Left renal cortex interstitium (tissue), 4 donors: ENCODE results near the gene SSUH2. TPM values are rescaled to one million over a fixed set of nuclear protein-coding genes. Genes with fewer than 3 reads are reported as not detected.

Experiments used
- DNase-seq, 4 donors: peaks; one replicate each; pipeline ENCODE4 v3.0.0-alpha.2; 2013; ENCODE audit warnings: low read depth in 4 of 4, low spot score in 2 of 4, missing footprints in 1 of 4
- polyA plus RNA-seq, 4 donors: library from polyadenylated mRNA; unstranded; fragments of 120-200 nt; gene quantifications; one replicate each; pipeline ENCODE4 v1.2.1, GENCODE V29; 2013; ENCODE audit not compliant: insufficient read length in 4 of 4

The SSUH2 gene
- polyA plus RNA-seq, 4 donors, result 4.1 to 5.7 (median 4.7) TPM

DNA sequence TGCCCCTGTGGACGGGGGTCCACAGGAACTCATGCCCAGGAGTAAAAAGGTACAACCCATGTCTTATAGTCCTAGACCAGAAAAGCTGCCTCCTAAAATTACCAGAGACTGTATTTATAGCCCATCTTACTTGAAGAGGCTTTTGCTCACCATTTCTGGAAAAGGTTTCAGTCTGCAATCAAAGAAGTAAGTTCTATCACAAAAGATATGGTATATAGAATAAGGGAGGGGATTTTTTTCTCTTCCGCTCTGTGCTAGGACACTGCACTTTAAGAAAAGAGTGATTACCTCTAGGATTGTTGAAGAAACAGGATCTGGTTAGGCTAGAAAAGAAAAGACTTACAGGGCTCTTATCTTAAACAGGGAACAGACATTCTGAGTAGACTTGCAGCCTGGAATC, 2.6 kb downstream of the SSUH2 start:
- no peak for DNase-seq

DNA sequence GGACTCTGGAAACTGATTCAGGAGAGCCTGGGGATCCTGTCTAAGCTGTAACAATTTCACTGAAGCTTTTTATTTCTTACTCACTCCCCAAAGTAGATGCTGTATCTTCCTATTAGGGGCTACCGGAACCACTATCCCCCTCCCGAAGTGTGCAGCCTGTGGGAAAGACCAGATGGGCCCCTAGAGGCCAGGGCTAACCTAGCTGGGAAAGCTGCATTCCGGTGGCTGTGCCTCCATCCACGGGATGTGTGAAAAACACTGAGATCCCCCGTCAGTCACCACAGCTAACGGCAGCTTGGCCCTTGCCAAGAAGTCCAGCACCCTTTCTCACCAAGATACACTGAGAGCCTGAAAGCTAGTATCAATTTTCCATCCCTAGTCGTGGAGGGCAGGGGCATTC, 3.1 kb downstream of the SSUH2 start:
- DNase-seq, result no peak

DNA sequence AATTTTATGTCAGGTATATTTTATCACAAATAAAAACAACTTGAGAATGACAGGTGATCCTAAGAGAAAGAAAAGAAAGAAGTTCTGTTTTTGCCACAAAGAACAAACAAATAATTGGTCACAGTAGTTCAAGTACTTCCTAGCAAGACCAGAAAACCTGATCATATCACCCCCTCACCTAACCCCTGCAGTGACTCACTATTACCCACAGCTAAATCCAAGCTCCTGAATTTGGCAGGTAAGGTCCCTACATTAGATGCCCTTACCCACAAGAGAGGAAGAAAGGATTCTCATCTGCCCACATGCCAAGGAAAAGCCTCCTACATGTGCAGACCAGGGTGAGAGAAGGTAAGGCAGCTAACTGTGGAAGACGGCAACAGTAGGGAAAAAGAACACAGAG, 4.4 kb downstream of the SSUH2 start:
- no peak for DNase-seq

DNA sequence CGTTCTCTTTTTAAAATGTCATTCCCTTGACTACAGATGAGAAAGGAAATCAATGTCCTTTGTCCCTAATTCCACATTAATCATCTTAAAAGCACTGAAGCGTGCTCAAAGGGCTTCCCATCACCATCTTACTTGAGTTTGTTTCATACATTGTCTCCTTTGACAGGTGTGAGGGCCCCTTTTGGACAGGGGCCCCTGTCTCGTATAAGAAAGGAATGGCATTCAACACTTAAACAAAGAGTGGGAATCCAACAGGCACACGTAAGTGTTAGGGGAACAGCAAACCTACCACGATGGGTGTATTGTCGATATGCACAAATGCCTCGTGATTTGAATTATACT, 5.0 kb downstream of the SSUH2 start:
- DNase-seq, result no peak

DNA sequence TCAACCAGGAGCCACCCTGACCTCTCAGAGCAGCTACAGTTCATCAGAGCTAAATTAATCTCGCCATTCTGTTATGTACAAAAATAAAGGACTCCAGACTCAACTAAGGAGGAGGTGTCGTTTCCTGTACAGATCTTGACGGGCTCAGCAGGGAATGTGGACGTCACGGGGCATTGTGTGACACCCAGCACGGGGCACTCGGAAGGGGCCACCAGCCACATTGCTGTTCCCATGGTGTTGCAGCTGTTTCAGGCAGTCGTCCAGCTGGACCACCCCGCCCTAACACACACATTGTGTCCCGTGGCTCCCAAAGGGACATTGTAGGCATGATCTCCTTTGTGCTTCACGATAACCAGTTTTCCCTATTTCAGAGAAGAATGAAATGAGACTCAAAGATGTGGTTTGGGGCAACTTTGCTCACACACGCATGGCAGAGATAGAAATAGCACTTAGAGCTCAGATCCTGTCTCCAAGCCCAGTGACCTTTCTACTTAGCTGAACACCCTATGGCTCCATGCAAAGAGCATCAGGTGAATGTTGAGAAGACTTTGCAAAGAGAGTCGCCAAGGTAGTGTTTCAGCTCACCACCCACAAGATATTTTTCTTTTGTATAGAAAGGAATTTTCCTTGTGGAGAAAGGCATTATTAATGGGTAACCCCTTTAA, 5.5 kb downstream of the SSUH2 start:
- DNase-seq, result no peak

DNA sequence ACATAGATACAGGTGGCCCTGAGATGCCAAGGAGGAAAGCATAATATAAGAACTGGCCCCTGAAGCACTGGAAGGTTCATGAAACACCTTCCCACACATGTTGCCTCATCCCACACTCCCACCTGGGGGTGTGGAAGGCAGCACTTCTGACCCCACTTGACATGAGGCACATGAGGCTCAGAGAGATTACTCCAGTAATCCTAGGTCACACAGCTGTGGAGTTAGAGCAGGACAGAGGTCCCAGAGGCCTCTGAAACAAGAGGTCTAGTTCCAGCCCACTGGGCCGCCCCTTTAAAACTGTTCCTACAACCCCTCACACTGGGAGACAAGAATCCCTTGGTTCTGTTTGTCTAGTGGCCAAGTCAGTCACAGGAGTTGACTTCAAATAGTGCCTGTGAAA, 7.2 kb downstream of the SSUH2 start:
- DNase-seq, result no peak

DNA sequence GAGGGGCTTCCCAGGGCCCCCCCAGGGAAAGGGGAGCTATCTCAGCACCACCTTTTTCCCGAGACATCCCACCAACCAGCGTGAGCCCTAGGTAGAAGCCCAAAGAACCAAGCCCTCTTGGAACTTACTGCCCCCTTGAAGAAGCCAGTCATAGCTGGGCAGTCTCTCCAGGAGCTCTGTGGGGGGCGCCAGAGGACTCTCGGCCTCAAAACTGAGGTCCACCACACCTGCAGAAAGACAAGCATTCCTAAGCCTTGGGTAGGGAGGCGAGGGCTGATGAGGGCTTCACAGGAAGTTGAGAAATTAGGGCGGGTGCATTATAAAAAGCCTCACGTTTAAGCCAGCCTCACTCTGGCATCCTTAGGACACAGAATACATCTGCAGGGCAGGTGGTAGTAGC, 9.0 kb downstream of the SSUH2 start:
- no peak for DNase-seq

DNA sequence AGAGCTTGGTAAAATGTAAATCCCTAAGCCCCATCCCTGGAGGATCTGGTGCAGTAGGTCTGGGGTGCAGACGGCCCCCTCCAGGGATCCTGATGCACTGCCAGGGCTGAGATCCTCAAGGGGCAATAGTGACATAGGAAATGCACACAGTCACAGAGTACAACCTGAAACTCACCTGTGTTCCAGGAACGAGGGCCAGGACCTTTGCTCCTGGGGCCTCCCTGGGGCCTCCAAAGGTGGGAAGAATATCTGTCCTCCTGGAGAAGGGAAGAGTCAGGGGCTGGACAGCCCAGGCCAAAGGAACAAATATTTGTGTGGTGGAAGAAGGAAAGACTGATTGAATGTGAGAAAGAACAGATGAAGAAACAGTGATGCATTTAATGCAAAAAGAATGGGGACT, 9.5 kb downstream of the SSUH2 start:
- no peak for DNase-seq

DNA sequence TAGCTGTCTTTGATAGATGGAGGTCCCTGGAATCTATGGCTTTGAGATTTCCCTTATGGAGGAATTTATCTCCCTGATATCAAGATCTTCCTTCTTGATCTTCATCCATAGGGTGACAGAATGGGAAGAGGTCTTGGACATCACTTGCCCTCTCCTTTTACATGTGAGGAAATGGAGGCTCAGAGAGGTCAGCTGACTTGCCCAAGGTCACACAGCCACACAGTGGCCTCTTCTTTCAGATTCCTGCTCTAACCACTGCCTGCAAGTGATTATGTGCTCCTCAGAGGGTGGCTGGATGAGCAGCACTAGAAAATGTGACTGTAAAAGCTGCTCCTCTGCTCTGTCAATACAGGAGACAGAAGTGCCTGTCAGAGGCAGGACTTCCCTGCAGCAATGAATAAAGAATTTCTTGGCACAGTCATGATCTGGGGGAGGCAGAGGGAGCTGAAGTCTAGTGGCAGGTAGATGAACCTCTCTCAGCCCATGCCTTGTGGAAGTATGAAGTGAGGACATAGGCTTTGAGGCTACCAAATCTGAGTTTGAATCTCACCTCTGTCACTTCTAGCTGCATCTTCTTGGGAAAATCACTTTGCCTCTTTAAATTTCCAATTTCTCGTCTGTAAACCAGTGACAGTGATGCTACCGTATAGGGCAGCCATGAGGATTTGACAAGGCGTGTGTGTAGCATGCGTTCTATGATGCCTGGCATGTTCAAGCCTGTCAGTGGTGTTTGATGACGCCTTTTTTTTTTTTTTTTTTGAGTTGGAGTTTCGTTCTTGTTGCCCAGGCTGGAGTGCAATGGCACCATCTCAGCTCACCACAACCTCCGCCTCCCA, 12.0 kb downstream of the SSUH2 start:
- DNase-seq, result no peak

DNA sequence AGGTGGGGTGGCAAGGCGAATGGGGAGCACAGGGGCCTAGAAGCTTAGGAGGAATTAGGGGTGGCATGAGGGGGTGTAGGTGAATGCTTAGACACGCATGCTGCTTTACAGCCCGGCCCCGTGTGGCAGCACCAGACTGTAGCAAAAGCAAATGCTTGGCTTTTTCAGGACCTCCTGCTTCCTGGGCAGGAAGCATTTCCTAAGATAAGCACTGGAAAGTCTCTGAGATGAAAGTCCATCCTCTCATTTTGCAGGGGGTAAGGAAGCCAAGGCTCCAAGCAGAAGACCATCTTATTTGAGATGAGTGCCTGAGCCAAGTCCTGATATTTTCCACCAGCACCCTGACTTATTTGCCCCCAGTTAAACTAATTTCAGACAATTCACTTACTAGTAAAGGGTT, 12.9 kb downstream of the SSUH2 start:
- no peak for DNase-seq

DNA sequence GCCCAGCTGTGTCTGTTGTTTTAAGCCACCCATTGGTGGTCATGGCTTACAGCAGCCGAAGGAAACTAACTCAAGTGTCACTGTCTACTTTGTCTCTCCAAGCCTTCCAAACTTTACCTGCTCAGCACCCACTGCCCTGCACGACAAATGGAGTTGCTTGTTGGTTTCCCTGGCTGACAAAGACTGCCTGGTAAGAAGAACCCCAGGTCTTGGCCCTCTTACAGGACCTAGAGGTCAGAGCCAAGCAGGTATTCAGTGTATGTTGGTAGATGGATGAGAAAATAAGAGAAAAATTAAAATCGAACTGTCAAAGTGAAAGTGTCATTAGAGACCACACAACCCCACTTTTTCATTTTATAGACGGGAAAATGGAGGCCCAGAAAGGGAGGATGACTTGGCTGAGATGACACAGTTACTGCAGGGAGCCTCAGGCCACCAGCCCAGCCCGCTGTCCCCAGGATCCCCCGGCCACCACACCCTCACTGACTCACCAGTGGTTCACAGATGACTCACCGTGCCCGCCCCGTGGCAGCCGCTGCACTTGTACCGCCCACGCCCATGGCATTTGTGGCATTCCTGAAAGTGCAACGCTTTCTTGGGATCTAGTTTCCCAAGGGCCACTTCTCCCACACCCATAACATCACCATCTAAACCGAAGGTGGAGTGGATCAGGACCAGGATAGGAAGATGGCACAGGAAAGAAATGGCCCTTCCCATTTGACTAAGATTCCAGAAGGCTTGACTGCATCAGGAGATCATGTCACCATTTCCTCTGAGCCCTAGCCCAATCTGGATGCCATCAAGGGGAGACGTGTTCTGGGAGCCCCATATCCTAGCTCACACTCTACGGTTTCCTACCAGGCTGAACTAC, 15.2 kb downstream of the SSUH2 start:
- DNase-seq, result no peak

DNA sequence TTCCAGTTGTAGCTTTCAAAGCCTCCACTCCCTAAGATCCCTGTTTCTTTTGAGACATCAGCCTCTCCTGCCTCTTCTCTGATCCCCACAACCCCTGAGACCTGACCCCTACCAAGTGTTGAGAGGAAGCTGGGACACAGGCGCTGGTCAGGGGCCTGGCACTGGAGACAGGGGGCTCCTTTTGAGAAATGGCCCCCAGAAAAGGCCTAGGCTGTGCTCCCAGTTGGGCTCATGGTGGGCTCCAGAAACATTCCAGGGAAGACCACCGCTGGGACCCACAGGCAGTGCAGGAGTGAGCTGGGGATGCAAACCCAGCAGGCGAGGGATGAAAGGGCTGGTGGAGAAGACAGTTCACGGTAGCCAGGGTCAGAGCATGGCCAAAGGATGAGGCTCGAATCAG, 16.6 kb downstream of the SSUH2 start:
- DNase-seq, result no peak

DNA sequence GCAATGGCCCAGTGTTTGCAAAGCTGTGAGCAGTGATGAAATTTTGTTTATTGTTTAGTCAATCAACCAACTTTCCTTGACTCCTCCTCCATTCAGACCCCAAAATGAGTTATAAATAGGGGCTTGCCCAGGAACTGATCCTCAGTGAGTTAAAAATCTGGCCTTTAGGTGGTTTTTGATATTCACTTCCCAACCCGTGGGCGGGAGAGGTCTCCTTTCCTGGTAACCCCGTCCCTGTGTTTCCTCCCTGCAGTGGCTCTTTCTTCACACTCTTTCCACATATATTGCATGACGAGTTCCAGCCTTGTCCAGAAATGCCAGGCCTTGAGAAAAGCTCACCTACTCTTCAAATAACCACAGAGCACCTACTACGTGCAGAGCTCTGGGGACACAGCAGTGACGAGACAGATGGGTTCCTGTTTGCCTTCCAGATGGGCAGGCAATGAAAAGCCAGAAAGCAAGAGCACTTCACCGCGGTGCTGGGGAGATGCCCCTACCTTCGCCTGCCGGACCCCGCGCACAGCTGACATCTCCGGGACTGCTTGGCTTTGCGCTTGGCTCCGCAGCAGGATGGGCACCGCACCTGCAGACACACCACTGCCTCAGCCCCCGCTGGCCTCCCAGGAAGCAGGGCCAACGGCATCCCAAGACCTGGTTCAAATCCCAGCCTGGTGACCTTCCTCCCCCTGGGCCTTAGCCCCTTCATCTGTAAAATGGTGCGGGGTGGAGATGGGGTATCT, 17.2 kb downstream of the SSUH2 start:
- DNase-seq, result no peak

DNA sequence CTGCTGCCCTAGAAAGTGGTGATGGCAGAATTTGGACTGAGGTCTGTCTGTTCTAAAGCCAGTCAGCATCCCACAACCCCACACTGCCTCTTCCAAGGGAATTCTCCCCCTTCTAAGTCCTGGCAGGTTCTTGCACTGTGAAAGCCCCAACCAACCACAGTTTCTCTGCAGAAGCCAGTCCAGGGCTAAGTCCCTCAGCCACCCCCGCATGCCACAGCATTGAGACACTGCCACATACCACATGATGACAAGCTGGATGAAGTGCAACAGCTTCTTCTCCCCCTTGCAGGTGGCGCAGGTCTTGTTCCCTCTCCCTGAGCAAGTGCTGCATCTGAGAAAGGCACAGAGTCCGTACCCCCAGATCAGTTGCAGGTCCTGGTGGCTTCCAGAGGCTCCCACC, 18.6 kb downstream of the SSUH2 start:
- DNase-seq, result no peak

DNA sequence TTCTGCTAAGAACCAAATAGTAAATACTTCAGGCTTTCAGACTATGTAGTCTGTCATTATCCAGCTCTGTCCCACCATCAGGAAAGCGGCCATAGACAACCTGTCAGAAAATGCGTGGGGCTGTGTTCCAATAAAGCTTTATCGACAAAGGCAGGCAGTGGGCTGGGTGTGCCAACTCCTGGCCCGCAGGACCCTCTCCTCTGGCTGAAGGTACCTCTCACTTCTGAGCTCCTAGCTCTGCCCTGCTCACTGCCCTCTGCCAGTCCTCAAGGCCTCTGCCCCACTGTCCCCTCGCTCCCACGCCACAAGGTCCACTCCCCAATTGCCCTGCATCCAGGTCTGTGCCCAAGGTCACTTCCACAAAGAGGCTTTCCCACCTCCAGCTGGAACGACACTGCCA, 20.0 kb downstream of the SSUH2 start:
- DNase-seq, result no peak

DNA sequence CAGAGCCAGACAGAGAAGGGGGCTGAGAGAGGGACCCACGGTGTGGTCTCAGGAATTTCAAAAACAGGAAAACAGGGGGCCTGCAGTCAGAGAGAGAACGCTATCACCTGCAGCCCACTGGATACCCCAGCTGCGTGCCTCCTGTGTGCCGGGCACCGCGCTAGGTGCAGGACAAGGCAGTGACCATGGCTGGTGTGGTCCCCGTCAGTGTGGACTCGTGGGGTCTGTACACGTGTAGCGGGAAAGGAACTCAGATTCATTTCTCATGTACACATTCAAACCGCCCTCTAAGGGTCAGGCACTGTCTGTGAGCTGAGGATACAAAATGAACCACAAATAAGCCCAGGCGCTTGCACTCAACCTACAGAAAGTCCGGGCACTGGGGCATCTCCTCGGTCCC, 20.9 kb downstream of the SSUH2 start:
- no peak for DNase-seq

DNA sequence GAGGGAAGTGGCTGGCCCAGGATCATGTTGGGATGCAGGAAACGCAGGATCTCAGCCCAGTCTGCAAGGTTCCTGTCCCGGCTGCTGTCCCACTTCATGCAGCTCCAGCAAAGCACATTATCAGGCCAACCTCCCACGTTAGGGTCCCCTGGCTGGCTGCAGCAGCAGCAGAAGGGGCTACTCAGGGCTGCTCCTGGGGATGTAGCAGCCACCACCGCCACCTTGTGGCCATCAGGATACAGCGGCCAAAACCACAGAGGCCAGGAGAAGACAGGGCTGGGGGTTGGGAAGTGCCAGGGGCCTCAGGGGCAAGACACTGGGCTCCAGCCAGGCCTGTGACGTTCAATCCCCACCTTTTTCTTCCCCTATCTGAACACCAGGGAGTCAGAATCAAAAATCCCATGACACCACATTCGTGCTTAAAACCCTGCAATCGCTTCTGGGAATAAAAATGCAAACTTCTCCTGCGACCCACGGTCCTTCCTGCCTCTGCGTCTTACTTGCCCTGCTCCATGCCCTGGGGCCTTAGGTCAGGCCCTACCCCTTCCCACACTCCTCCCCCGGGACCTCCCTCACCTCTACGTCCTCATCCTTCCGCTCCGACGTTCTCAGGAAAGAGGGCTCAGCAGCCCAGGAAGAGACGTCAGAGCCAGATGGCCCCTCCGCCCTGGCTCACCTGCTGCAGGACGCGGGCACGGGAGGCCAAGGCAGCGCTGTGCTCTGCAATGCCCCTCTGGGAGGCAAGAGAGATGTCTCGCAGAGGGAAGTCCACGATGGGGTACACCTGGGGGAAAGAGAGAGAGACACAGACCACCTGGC, 21.5 kb downstream of the SSUH2 start:
- peak; percentile 27 to 74 (median 58) for DNase-seq

DNA sequence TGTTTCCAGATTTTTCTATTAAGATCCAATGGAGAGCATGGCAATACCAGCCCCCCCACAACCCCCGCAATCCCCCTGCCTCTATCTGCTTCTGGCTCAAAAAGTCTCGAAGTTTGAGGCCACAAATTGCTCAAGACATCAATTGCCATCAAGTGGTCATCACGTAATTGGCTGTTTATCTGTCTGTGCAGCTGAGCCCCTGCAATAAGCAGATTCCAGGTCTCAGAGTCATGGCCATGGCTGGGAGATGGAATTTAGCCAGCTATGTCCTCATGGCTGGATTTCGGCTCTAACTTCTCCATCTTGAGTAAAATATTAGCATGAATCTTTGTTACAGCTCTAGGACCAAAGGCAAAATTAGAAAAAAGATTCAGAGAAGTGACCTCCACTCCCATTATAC, 22.7 kb downstream of the SSUH2 start:
- no peak for DNase-seq

DNA sequence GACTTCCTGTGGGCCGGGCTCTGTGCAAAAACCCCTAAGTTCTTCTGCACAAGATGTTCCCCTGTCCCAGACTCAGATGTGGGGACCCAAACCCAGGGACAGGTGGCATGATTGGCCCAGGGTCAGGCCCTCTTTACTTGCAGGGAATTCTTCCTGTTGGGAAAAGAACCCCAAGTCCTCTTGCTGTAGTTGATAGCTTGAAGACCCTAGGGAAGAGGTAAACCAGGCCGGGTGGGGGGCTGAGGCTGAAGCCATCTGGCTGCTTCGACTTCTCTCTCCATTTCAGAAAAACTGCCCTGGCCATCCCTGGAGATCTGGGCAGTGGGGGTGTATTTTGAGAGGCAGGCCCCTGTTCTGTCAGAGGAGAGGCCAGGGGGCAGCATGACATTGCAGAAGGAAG, 23.5 kb downstream of the SSUH2 start:
- no peak for DNase-seq

DNA sequence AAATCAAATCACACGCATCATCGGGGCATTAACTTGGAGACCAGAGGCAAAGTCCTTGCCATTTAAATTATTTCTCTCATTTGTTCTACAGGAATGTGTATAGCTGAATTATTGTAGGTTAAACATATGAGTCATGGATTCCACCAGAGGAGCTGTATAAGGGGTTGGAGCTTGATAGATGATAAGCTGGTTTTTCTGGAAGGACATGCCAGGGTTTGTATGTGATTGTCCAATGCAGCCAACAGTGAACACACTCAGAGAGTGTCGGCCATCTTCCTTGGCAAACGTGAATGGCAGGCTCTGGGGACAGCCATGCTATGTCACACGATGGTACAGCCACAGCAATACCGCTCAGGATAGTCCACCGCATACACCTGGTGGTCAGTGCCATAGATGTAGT, 25.1 kb downstream of the SSUH2 start:
- no peak for DNase-seq
